ENCODE results near the gene SYK. TPM values are rescaled to one million over a fixed set of nuclear protein-coding genes. Genes with fewer than 3 reads are reported as not detected.

Gene SYK
- total RNA-seq, 1 donor from 2014 or later = 0.41 TPM

DNA sequence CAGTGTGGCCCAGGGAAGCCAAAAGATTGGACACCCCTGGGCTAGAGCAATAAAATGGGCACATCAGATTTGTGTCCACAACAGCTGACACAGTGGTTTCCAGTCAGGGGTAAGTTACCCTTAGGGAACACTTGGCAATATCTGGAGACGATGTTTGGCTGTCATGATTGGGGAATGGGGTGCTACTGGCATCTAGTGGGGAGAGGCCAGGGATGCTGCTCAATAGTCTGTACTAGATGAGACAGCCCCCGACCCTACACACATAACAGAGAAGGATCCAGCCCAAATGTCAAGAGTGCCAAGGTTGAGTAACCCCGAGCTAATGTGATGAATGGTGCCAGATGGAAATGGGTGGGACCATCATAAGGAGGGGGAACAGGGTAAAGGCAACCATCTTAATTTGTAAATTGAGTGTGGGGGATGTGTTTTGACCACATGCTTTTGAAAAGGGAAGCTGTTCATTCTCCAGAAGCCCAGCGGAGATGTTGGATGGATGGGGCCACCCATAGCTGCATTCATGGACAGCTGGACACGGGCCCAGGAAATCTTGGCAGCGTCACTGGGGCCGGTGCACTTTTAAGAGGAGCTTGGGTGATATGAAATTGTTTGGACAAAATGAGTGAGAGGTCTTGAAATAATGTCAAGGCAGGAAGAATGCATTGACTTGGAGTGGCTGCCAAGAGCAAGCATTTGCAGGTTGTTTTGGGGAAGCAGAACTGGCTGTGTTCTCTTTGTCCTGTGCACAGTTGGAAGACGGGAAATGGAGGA, 33.4 kb downstream of the SYK start:
- peaks cover 7% of the 10 kb centered on the region for H3K27me3 Mint-ChIP-seq (ENCODE audit: low read depth, unreplicated experiment)
- H3K27ac Mint-ChIP-seq (ENCODE audit: unreplicated experiment) = no peak overlapping the region
- H2AFZ ChIP-seq (ENCODE audit: low read depth, low read length) = no peak overlapping the region
- no peak for FAIRE-seq
- no peak overlapping the region for H3K4me3 Mint-ChIP-seq (ENCODE audit: unreplicated experiment)
- H3K27me3 ChIP-seq (ENCODE audit: insufficient read depth, low read length) = no peaks in the 10 kb centered on the region
- H3K9me3 Mint-ChIP-seq (ENCODE audit: unreplicated experiment) = no peaks in the 10 kb centered on the region
- no peak for DNase-seq (ENCODE audit: low read depth)
- peaks cover 3% of the 10 kb centered on the region for H3K4me1 Mint-ChIP-seq (ENCODE audit: low read depth, unreplicated experiment)
- H4K20me1 ChIP-seq (ENCODE audit: insufficient read depth, low read length) = no peaks in the 10 kb centered on the region
- H3K36me3 Mint-ChIP-seq (ENCODE audit: low read depth, unreplicated experiment) = no peaks in the 10 kb centered on the region
- H3K4me2 ChIP-seq (ENCODE audit: low read length) = no peak overlapping the region
- no peaks in the 10 kb centered on the region for H3K9me3 ChIP-seq (ENCODE audit: insufficient read depth, low read depth, low read length)
- H3K9ac ChIP-seq (ENCODE audit: low read length) = no peak overlapping the region
- no peak overlapping the region for H3K27ac ChIP-seq (ENCODE audit: low read depth, low read length)
- no peaks in the 10 kb centered on the region for H3K36me3 ChIP-seq (ENCODE audit: insufficient read depth, low read length)
- H3K4me3 ChIP-seq (ENCODE audit: insufficient read depth, low read depth, low read length) = no peak overlapping the region
- H3K4me1 ChIP-seq (ENCODE audit: insufficient read depth, low read length) = no peaks in the 10 kb centered on the region
- no peaks in the 10 kb centered on the region for H3K79me2 ChIP-seq (ENCODE audit: insufficient read depth, low read length)
- no peak for TF ChIP-seq EZH2 (IDR thresholded peaks at IDR 0.05; ENCODE audit: insufficient read depth, low read length)
- TF ChIP-seq, protein P1, sequence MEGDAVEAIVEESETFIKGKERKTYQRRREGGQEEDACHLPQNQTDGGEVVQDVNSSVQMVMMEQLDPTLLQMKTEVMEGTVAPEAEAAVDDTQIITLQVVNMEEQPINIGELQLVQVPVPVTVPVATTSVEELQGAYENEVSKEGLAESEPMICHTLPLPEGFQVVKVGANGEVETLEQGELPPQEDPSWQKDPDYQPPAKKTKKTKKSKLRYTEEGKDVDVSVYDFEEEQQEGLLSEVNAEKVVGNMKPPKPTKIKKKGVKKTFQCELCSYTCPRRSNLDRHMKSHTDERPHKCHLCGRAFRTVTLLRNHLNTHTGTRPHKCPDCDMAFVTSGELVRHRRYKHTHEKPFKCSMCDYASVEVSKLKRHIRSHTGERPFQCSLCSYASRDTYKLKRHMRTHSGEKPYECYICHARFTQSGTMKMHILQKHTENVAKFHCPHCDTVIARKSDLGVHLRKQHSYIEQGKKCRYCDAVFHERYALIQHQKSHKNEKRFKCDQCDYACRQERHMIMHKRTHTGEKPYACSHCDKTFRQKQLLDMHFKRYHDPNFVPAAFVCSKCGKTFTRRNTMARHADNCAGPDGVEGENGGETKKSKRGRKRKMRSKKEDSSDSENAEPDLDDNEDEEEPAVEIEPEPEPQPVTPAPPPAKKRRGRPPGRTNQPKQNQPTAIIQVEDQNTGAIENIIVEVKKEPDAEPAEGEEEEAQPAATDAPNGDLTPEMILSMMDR (IDR thresholded peaks at IDR 0.05; ENCODE audit: insufficient read depth, low read depth, low read length) = no peak

DNA sequence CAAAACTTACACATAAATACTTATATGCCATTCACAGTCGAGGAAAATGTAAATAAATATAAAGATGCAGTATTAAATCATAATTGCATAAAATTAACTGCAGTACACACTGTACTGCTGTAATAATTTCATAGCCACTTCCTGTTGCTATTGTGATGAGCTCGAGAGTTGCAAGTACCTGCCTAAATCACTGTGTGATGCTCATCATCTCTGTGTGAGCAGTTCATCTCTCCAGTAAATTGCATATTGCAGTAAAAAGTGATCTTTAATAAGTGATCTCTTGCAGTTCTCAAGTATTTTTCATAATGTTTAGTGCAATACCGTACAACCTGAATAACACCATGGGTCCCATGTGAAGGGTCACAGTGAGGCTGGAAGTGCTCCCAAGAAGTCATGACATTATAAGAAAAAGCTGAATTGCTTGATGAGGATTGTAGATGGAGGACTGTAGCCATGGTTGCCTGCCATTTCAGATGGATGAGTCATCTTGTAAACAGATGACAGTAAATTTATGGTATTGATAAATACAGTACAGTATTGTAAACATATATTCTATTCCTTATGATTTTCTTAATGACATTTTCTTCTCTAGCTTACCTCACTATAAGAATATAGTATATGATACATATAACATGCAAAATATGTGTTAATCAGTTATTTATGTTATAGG, 34.9 kb downstream of the SYK start:
- H3K36me3 ChIP-seq (ENCODE audit: insufficient read depth, low read length) = no peaks in the 10 kb centered on the region
- Mint-ChIP-seq H3K4me1 (ENCODE audit: low read depth, unreplicated experiment) (peaks cover 3% of the 10 kb centered on the region), H3K36me3 (ENCODE audit: low read depth, unreplicated experiment) (no peaks in the 10 kb centered on the region), H3K27ac (ENCODE audit: unreplicated experiment) (no peak overlapping the region), H3K27me3 (ENCODE audit: low read depth, unreplicated experiment) (peaks cover 7% of the 10 kb centered on the region), H3K9me3 (ENCODE audit: unreplicated experiment) (no peaks in the 10 kb centered on the region), H3K4me3 (ENCODE audit: unreplicated experiment) (no peak overlapping the region)
- DNase-seq (ENCODE audit: low read depth) (no peak), FAIRE-seq (no peak)
- no peaks in the 10 kb centered on the region for H3K79me2 ChIP-seq (ENCODE audit: insufficient read depth, low read length)
- no peak overlapping the region for H2AFZ ChIP-seq (ENCODE audit: low read depth, low read length)
- H4K20me1 ChIP-seq (ENCODE audit: insufficient read depth, low read length) = no peaks in the 10 kb centered on the region
- H3K4me2 ChIP-seq (ENCODE audit: low read length) = no peak overlapping the region
- H3K9me3 ChIP-seq (ENCODE audit: insufficient read depth, low read depth, low read length) = peaks cover 7% of the 10 kb centered on the region
- no peak overlapping the region for H3K4me3 ChIP-seq (ENCODE audit: insufficient read depth, low read depth, low read length)
- no peak overlapping the region for H3K9ac ChIP-seq (ENCODE audit: low read length)
- no peaks in the 10 kb centered on the region for H3K27me3 ChIP-seq (ENCODE audit: insufficient read depth, low read length)
- no peaks in the 10 kb centered on the region for H3K4me1 ChIP-seq (ENCODE audit: insufficient read depth, low read length)
- H3K27ac ChIP-seq (ENCODE audit: low read depth, low read length) = no peak overlapping the region
- no peak for TF ChIP-seq EZH2 (IDR thresholded peaks at IDR 0.05; ENCODE audit: insufficient read depth, low read length)
- TF ChIP-seq, protein P1 (IDR thresholded peaks at IDR 0.05; ENCODE audit: insufficient read depth, low read depth, low read length) = no peak

DNA sequence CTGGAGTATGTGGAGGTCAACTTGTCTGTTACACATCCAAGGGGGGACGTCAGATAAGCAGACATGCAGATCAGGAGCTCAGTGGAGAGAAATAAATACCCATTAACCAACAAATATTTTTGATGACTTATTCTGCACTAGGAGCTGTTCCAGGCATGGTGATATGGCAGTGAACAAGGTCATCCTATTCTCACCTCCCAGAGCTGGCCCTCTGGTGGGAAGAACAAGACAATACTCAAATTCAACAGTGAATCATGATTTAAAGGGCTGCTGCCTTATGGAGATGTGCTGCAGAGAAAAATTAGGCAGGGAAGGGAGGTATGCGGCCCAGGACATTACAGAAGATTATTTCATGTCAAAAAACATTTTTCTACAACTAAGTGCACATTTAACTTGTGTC, 36.5 kb downstream of the SYK start:
- H3K9me3 Mint-ChIP-seq (ENCODE audit: unreplicated experiment) = no peaks in the 10 kb centered on the region
- no peaks in the 10 kb centered on the region for H3K4me1 ChIP-seq (ENCODE audit: insufficient read depth, low read length)
- no peak overlapping the region for H3K27ac ChIP-seq (ENCODE audit: low read depth, low read length)
- no peaks in the 10 kb centered on the region for H3K36me3 ChIP-seq (ENCODE audit: insufficient read depth, low read length)
- peaks cover 7% of the 10 kb centered on the region for H3K27me3 Mint-ChIP-seq (ENCODE audit: low read depth, unreplicated experiment)
- H2AFZ ChIP-seq (ENCODE audit: low read depth, low read length) = no peak overlapping the region
- H3K36me3 Mint-ChIP-seq (ENCODE audit: low read depth, unreplicated experiment) = no peaks in the 10 kb centered on the region
- FAIRE-seq (no peak), DNase-seq (ENCODE audit: low read depth) (no peak)
- TF ChIP-seq, protein P1 (IDR thresholded peaks at IDR 0.05; ENCODE audit: insufficient read depth, low read depth, low read length) = no peak
- no peak for TF ChIP-seq EZH2 (IDR thresholded peaks at IDR 0.05; ENCODE audit: insufficient read depth, low read length)
- H3K4me3 ChIP-seq (ENCODE audit: insufficient read depth, low read depth, low read length) = no peak overlapping the region
- H3K9ac ChIP-seq (ENCODE audit: low read length) = no peak overlapping the region
- no peak overlapping the region for H3K27ac Mint-ChIP-seq (ENCODE audit: unreplicated experiment)
- no peak overlapping the region for H3K4me3 Mint-ChIP-seq (ENCODE audit: unreplicated experiment)
- H3K27me3 ChIP-seq (ENCODE audit: insufficient read depth, low read length) = no peaks in the 10 kb centered on the region
- H3K4me2 ChIP-seq (ENCODE audit: low read length) = no peak overlapping the region
- H4K20me1 ChIP-seq (ENCODE audit: insufficient read depth, low read length) = no peaks in the 10 kb centered on the region
- peaks cover 3% of the 10 kb centered on the region for H3K4me1 Mint-ChIP-seq (ENCODE audit: low read depth, unreplicated experiment)
- no peaks in the 10 kb centered on the region for H3K79me2 ChIP-seq (ENCODE audit: insufficient read depth, low read length)
- peaks cover 18% of the 10 kb centered on the region for H3K9me3 ChIP-seq (ENCODE audit: insufficient read depth, low read depth, low read length)
